H9 (cell line): ENCODE measurements around the gene BAIAP2. TPM values are rescaled to one million over a fixed set of nuclear protein-coding genes. Genes with fewer than 3 reads are reported as not detected.

Experiments used
- DNase-seq: peaks from one replicate; pipeline ENCODE4 v3.0.0-alpha.2; 2017
- H2AFZ ChIP-seq: one replicate; pipeline ENCODE4 v1.6.1; 2013; ENCODE audit warnings: mild to moderate bottlenecking, low read length, control low read depth, moderate library complexity
- H2AK5ac ChIP-seq: 2 replicates; pipeline ENCODE4 v1.6.1; 2013; ENCODE audit warnings: low read length, control low read depth, mixed read lengths; ENCODE audit not compliant: insufficient read length
- H2BK120ac ChIP-seq: one replicate; pipeline ENCODE4 v1.6.1; 2013; ENCODE audit warnings: low read depth, mild to moderate bottlenecking, low read length, control low read depth, inconsistent platforms; ENCODE audit not compliant: poor library complexity, severe bottlenecking
- H2BK12ac ChIP-seq: 2 replicates; pipeline ENCODE4 v1.6.1; 2013; ENCODE audit warnings: low read length, control low read depth, mixed read lengths, low read depth; ENCODE audit not compliant: insufficient read length
- H2BK15ac ChIP-seq: 2 replicates; pipeline ENCODE4 v1.6.1; 2013; ENCODE audit warnings: low read depth, low read length, control low read depth
- H2BK20ac ChIP-seq: one replicate; pipeline ENCODE4 v1.6.1; 2013; ENCODE audit warnings: low read depth, mild to moderate bottlenecking, low read length, control low read depth, inconsistent platforms; ENCODE audit not compliant: poor library complexity, severe bottlenecking
- H2BK5ac ChIP-seq: 2 replicates; pipeline ENCODE4 v1.6.1; 2013; ENCODE audit warnings: low read length, control low read depth, mixed read lengths; ENCODE audit not compliant: insufficient read length
- H3K14ac ChIP-seq: 2 replicates; pipeline ENCODE4 v1.6.1; 2013; ENCODE audit warnings: low read length, control low read depth; ENCODE audit not compliant: insufficient read depth
- H3K18ac ChIP-seq: 2 replicates; pipeline ENCODE4 v1.6.1; 2013; ENCODE audit warnings: low read depth, mild to moderate bottlenecking, mixed read lengths, low read length, control low read depth; ENCODE audit not compliant: insufficient read length
- H3K23ac ChIP-seq: 2 replicates; pipeline ENCODE4 v1.6.1; 2013; ENCODE audit warnings: low read length, control low read depth, mixed read lengths, low read depth; ENCODE audit not compliant: insufficient read length
- H3K23me2 ChIP-seq: 2 replicates; pipeline ENCODE4 v1.6.1; 2013; ENCODE audit warnings: low read depth, mild to moderate bottlenecking, mixed read lengths, low read length, control low read depth; ENCODE audit not compliant: insufficient read length, poor library complexity, severe bottlenecking
- H3K27ac ChIP-seq: 2 replicates; pipeline ENCODE4 v1.5.1; 2013; ENCODE audit warnings: low read length, control low read depth, mixed read lengths, low read depth; ENCODE audit not compliant: insufficient read length
- H3K27me3 ChIP-seq: 2 replicates; pipeline ENCODE4 v1.6.1; 2013; ENCODE audit warnings: low read length, control low read depth, inconsistent platforms; ENCODE audit not compliant: insufficient read depth
- H3K4ac ChIP-seq: 2 replicates; pipeline ENCODE4 v1.6.1; 2013; ENCODE audit warnings: low read depth, mild to moderate bottlenecking, control low read depth, inconsistent platforms, low read length, moderate library complexity
- H3K4me1 ChIP-seq: 2 replicates; pipeline ENCODE4 v1.6.1; 2013; ENCODE audit warnings: low read length, control low read depth, inconsistent platforms; ENCODE audit not compliant: insufficient read depth
- H3K4me2 ChIP-seq: 2 replicates; pipeline ENCODE4 v1.6.1; 2013; ENCODE audit warnings: low read length, control low read depth, mixed read lengths; ENCODE audit not compliant: insufficient read length, insufficient read depth
- H3K56ac ChIP-seq: 2 replicates; pipeline ENCODE4 v1.6.1; 2013; ENCODE audit warnings: low read depth, mild to moderate bottlenecking, mixed read lengths, low read length, control low read depth; ENCODE audit not compliant: insufficient read length
- H3K79me1 ChIP-seq: 2 replicates; pipeline ENCODE4 v1.6.1; 2013; ENCODE audit warnings: low read depth, mild to moderate bottlenecking, moderate library complexity, low read length, control low read depth, inconsistent platforms; ENCODE audit not compliant: insufficient read depth, poor library complexity, severe bottlenecking
- H3K79me2 ChIP-seq: 2 replicates; pipeline ENCODE4 v1.6.1; 2013; ENCODE audit warnings: low read length, control low read depth, inconsistent platforms; ENCODE audit not compliant: insufficient read depth
- H3K9ac ChIP-seq: 2 replicates; pipeline ENCODE4 v1.6.1; 2013; ENCODE audit warnings: low read length, control low read depth, mixed read lengths; ENCODE audit not compliant: insufficient read length; ENCODE audit errors: extremely low read depth
- H3K9me3 ChIP-seq: one replicate; pipeline ENCODE4 v1.6.1; 2013; ENCODE audit warnings: low read depth, low read length, inconsistent platforms; ENCODE audit not compliant: control insufficient read depth
- H3T11ph ChIP-seq: one replicate; pipeline ENCODE4 v1.6.1; 2013; ENCODE audit warnings: mild to moderate bottlenecking, low read length, control low read depth, inconsistent platforms
- H4K20me1 ChIP-seq: one replicate; pipeline ENCODE4 v1.6.1; 2013; ENCODE audit not compliant: control insufficient read depth, insufficient read length, insufficient read depth
- H4K5ac ChIP-seq: 2 replicates; pipeline ENCODE4 v1.6.1; 2013; ENCODE audit warnings: low read depth, mild to moderate bottlenecking, mixed read lengths, low read length, control low read depth; ENCODE audit not compliant: insufficient read length
- H4K8ac ChIP-seq: replicated peaks from 2 replicates; pipeline ENCODE4 v1.6.1; 2013; ENCODE audit warnings: low read length, control low read depth, mixed read lengths, low read depth; ENCODE audit not compliant: insufficient read length
- H4K91ac ChIP-seq: 2 replicates; pipeline ENCODE4 v1.6.1; 2013; ENCODE audit warnings: low read depth, mild to moderate bottlenecking, moderate library complexity, mixed read lengths, low read length, control low read depth; ENCODE audit not compliant: insufficient read length
- H3K27ac Mint-ChIP-seq, 3 experiments: 2 replicates in 2 of 3; 3 replicates in 1 of 3; pipeline ENCODE4 v1.8.0; 2020 to 2021; ENCODE audit warnings: mixed read lengths in 3 of 3, mild to moderate bottlenecking in 1 of 3, moderate library complexity in 1 of 3
- H3K27me3 Mint-ChIP-seq: 2 replicates; pipeline ENCODE4 v1.8.0; 2021; ENCODE audit warnings: low read depth, mild to moderate bottlenecking, moderate library complexity, mixed read lengths
- H3K36me3 Mint-ChIP-seq, 3 experiments: 2 replicates in 2 of 3; 3 replicates in 1 of 3; pipeline ENCODE4 v1.8.0; 2020 to 2021; ENCODE audit warnings: low read depth in 3 of 3, mixed read lengths in 3 of 3; ENCODE audit not compliant: insufficient read depth in 1 of 3
- H3K4me1 Mint-ChIP-seq, 2 experiments: 2 replicates each; pipeline ENCODE4 v1.8.0; 2020; ENCODE audit warnings: mixed read lengths in 2 of 2
- H3K4me3 Mint-ChIP-seq, 2 experiments: 2 replicates in 1 of 2; 3 replicates in 1 of 2; pipeline ENCODE4 v1.8.0; 2020 to 2021; ENCODE audit warnings: mild to moderate bottlenecking in 2 of 2, mixed read lengths in 2 of 2, moderate library complexity in 1 of 2
- H3K9me3 Mint-ChIP-seq, 2 experiments: 2 replicates in 1 of 2; 3 replicates in 1 of 2; pipeline ENCODE4 v1.8.0; 2020; ENCODE audit warnings: mild to moderate bottlenecking in 2 of 2, mixed read lengths in 2 of 2, moderate library complexity in 1 of 2
- WGBS: extraction: QIAGEN DNeasy Blood & Tissue Kit; methylation state at CpG from one replicate; pipeline ENCODE4 v1.1.7; 2013; ENCODE audit warnings: missing lambda C conversion rate, low lambda C conversion rate, mixed read lengths; ENCODE audit not compliant: insufficient read length; ENCODE audit errors: extremely low coverage; 5-methylcytosine and 5-hydroxymethylcytosine counted together
- total RNA-seq: library from RNA; stranded (reverse); gene quantifications from 2 replicates; pipeline ENCODE4 v1.2.1, GENCODE V29; 2021
- TF ChIP-seq, protein P1 (sequence below): fragments of 200-600 bp; sonication (generic); conservative IDR thresholded peaks from 3 replicates; pipeline ENCODE4 v1.8.0; 2021; ENCODE audit warnings: antibody characterized with exemption, mild to moderate bottlenecking

Gene BAIAP2
- total RNA-seq, 1 experiment from 2014 or later, result 27.8 TPM

DNA sequence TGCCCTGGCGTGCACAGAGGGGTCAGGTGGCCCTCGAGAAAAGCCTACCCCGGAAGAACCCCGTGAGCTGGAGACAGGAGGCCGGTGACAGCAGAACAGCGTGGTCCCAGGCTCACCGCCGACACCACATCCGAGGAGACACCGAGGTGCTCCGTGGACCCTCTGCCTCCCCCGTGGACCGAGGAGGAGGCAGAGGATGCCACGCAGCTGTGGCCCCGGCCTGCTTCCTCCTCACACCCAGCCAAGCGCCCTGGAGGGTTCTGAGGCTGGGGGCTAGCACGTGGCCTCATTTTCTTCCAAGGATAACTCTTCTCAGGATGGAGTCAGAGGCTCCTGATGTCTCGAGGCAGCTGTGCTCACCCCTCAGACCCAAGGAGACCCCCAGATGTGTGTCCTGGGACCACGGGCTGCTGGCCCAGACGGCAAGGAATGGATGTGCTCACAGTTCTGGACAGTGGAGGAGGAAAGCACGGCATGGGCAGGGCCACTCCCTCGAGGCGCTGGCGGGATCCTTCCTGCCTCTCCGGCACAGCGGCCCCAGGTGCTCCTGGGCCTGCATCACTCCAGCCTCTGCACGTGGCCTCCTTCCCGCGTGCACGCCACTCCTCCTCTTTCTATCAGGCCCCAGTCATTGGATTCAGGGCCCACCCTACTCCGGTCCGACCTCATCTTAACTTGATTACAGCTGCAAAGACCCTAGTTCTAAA is 125.9 kb downstream of the BAIAP2 start:
- no peak overlapping the region for H3K27ac Mint-ChIP-seq
- TF ChIP-seq, protein P1, sequence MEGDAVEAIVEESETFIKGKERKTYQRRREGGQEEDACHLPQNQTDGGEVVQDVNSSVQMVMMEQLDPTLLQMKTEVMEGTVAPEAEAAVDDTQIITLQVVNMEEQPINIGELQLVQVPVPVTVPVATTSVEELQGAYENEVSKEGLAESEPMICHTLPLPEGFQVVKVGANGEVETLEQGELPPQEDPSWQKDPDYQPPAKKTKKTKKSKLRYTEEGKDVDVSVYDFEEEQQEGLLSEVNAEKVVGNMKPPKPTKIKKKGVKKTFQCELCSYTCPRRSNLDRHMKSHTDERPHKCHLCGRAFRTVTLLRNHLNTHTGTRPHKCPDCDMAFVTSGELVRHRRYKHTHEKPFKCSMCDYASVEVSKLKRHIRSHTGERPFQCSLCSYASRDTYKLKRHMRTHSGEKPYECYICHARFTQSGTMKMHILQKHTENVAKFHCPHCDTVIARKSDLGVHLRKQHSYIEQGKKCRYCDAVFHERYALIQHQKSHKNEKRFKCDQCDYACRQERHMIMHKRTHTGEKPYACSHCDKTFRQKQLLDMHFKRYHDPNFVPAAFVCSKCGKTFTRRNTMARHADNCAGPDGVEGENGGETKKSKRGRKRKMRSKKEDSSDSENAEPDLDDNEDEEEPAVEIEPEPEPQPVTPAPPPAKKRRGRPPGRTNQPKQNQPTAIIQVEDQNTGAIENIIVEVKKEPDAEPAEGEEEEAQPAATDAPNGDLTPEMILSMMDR, result no peak
- no peak overlapping the region for H4K91ac ChIP-seq
- H3T11ph ChIP-seq, result no peak overlapping the region
- no CpG with 5 or more reads among the region's 32 CpGs for WGBS
- H2BK5ac ChIP-seq, result no peak overlapping the region
- H3K4me2 ChIP-seq, result no peak overlapping the region
- H4K8ac ChIP-seq, result no peak overlapping the region
- H2BK120ac ChIP-seq, result no peak overlapping the region
- H3K27me3 ChIP-seq, result no peaks in the 10 kb centered on the region
- no peak overlapping the region for H3K23ac ChIP-seq
- no peak overlapping the region for H2BK15ac ChIP-seq
- H3K27ac ChIP-seq, result no peak overlapping the region
- no peaks in the 10 kb centered on the region for H3K9me3 ChIP-seq
- no peak overlapping the region for H2AFZ ChIP-seq
- H3K79me1 ChIP-seq, result no peaks in the 10 kb centered on the region
- no peak overlapping the region for H3K4ac ChIP-seq
- H4K5ac ChIP-seq, result no peak overlapping the region
- no peak overlapping the region for H3K9ac ChIP-seq
- no peak overlapping the region for H3K14ac ChIP-seq
- no peak overlapping the region for H3K56ac ChIP-seq
- H3K36me3 Mint-ChIP-seq, result no peaks in the 10 kb centered on the region
- no peaks in the 10 kb centered on the region for H3K79me2 ChIP-seq
- no peak overlapping the region for H2BK20ac ChIP-seq
- peak overlapping the region in 1 of 2 experiments; percentile 40; a peak in 1 of 5 replicates for H3K4me3 Mint-ChIP-seq
- H3K4me1 ChIP-seq, result no peaks in the 10 kb centered on the region
- peaks cover 3% of the 10 kb centered on the region for H3K23me2 ChIP-seq
- no peak overlapping the region for H2AK5ac ChIP-seq
- no peaks in the 10 kb centered on the region; the same call in 1 of the 2 replicates for H3K27me3 Mint-ChIP-seq
- H3K18ac ChIP-seq, result no peak overlapping the region
- no peaks in the 10 kb centered on the region for H3K9me3 Mint-ChIP-seq
- H3K4me1 Mint-ChIP-seq, result no peaks in the 10 kb centered on the region
- DNase-seq, result no peak
- no peak overlapping the region for H2BK12ac ChIP-seq
- peaks cover 4% of the 10 kb centered on the region for H4K20me1 ChIP-seq
